ENCODE results near the gene IRAG1.
"Not testable (repeated sequence)": the region's sequence is repeated elsewhere in the genome, so short reads cannot be mapped to it uniquely, and the experiment has no call there.

IRAG1 gene

GRCh38 chr11:10699072-10699471 is 5.5 kb upstream of the IRAG1 start:
- DNase-seq, result no peak

GRCh38 chr11:10697323-10697620 is 3.7 kb upstream of the IRAG1 start:
- no peak for DNase-seq

GRCh38 chr11:10696468-10697322 is 3.1 kb upstream of the IRAG1 start:
- no peak for DNase-seq

GRCh38 chr11:10695833-10696232 is 2.3 kb upstream of the IRAG1 start:
- no peak for DNase-seq

GRCh38 chr11:10694486-10695239 is 1.1 kb upstream of the IRAG1 start:
- no peak for DNase-seq

GRCh38 chr11:10692531-10693115 is 932 bp downstream of the IRAG1 start:
- no peak for DNase-seq

GRCh38 chr11:10688401-10688800 is 5.2 kb downstream of the IRAG1 start:
- no peak for DNase-seq

- DNase-seq, result no peak
These were observed 7.2 kb downstream of the IRAG1 start for GRCh38 chr11:10686311-10686710.

GRCh38 chr11:10683429-10683828 is 10.1 kb downstream of the IRAG1 start:
- DNase-seq, result no peak

- no peak for DNase-seq
These were observed 12.5 kb downstream of the IRAG1 start for GRCh38 chr11:10680956-10681487.

- DNase-seq, result not testable (repeated sequence)
These were observed 13.3 kb downstream of the IRAG1 start for GRCh38 chr11:10680279-10680678.

- DNase-seq, result no peak
These were observed 13.9 kb downstream of the IRAG1 start for GRCh38 chr11:10679644-10680043.

- no peak for DNase-seq
These were observed 15.5 kb downstream of the IRAG1 start for GRCh38 chr11:10678101-10678500.

GRCh38 chr11:10676919-10677318 is 16.6 kb downstream of the IRAG1 start:
- DNase-seq, result no peak

- peak; percentile 70 for DNase-seq
These were observed 18.6 kb downstream of the IRAG1 start for GRCh38 chr11:10674911-10675440.

GRCh38 chr11:10674440-10674855 is 19.1 kb downstream of the IRAG1 start:
- peak; percentile 56 for DNase-seq

- no peak for DNase-seq
These were observed 20.0 kb downstream of the IRAG1 start for GRCh38 chr11:10673501-10674062.

- DNase-seq, result no peak
These were observed 23.5 kb downstream of the IRAG1 start for GRCh38 chr11:10670099-10670498.

- no peak for DNase-seq
These were observed 24.1 kb downstream of the IRAG1 start for GRCh38 chr11:10669258-10670033.

GRCh38 chr11:10667521-10667885 is 26.1 kb downstream of the IRAG1 start:
- DNase-seq, result no peak

- no peak for DNase-seq
These were observed 26.7 kb downstream of the IRAG1 start for GRCh38 chr11:10666556-10667520.
